Suprapubic skin (tissue), 4 donors: ENCODE data around the gene KRTAP10-11.

ENCODE experiments used
- EP300 ChIP-seq: sonication (generic); formaldehyde crosslinking; IDR thresholded peaks from one replicate; pipeline ENCODE4 v1.6.1; 2017; ENCODE audit warnings: antibody characterized with exemption
- POLR2A ChIP-seq, 2 donors: fragments of 450-650 bp; IDR thresholded peaks; one replicate each; pipeline ENCODE4 v1.6.1; 2017; ENCODE audit warnings: antibody characterized with exemption in 2 of 2, mild to moderate bottlenecking in 2 of 2, moderate library complexity in 2 of 2
- POLR2AphosphoS5 ChIP-seq, 3 donors: sonication (generic); formaldehyde crosslinking; IDR thresholded peaks; one replicate each; pipeline ENCODE4 v1.6.1; 2017; ENCODE audit warnings: antibody characterized with exemption in 3 of 3
- TF ChIP-seq, protein P1 (sequence below), 2 donors: fragments of 200-600 bp in 1 of 2; fragments of 450-650 bp in 1 of 2; sonication (generic) in 1 of 2; IDR thresholded peaks; one replicate each; pipeline ENCODE4 v1.5.1; 2016 to 2019; ENCODE audit warnings: antibody characterized with exemption in 2 of 2, mild to moderate bottlenecking in 1 of 2, moderate library complexity in 1 of 2

DNA sequence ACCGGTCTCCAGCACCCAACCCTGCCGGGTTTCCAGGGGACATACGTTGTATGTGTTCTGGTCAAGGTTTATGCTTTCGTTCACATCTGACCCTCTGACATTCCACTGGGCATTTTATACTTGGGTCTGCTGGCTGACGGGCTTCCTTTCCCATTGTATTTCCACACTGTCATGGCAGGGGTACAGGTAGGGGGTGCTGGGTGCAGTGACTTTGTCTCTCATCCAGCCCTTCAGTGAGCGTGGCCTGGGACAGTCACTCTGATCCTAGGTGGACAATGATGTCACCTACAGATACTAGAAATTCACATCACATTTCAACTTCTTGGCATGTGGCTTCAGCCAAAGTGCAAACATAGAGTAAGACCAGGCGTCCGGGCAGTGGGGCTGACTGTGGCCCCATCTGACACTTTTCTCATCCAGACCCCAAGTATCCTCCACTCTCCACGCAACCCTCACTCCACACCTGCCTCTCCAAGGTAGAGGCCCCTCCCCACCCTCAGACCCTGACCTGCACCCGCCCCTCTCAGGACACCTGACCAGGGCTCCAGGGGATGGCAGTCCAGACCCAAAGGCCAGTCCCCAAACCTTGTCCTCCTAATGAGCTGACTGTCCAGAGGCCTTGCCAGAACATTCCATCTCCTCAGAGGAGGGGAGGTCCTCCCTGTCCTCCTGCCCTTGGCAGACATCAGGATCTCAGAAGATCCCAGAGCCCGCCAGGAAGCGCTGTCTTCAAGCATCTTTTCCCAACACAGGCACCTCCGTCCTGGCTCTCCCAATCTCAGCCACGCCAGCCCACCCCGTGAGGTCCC lies 9.8 kb upstream of the KRTAP10-11 start:
- no peak for TF ChIP-seq POLR2A (IDR thresholded peaks at IDR 0.05)
- TF ChIP-seq, protein P1, sequence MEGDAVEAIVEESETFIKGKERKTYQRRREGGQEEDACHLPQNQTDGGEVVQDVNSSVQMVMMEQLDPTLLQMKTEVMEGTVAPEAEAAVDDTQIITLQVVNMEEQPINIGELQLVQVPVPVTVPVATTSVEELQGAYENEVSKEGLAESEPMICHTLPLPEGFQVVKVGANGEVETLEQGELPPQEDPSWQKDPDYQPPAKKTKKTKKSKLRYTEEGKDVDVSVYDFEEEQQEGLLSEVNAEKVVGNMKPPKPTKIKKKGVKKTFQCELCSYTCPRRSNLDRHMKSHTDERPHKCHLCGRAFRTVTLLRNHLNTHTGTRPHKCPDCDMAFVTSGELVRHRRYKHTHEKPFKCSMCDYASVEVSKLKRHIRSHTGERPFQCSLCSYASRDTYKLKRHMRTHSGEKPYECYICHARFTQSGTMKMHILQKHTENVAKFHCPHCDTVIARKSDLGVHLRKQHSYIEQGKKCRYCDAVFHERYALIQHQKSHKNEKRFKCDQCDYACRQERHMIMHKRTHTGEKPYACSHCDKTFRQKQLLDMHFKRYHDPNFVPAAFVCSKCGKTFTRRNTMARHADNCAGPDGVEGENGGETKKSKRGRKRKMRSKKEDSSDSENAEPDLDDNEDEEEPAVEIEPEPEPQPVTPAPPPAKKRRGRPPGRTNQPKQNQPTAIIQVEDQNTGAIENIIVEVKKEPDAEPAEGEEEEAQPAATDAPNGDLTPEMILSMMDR (IDR thresholded peaks at IDR 0.05): no peak
- no peak for TF ChIP-seq POLR2AphosphoS5 (IDR thresholded peaks at IDR 0.05)
- TF ChIP-seq EP300: no peak
